Right lobe of liver (tissue), 6 donors: ENCODE data around the gene ZBTB33. TPM values are rescaled to one million over a fixed set of nuclear protein-coding genes. Genes with fewer than 3 reads are reported as not detected.

Experiments used
- ATAC-seq, 4 donors: fragments of 200-7000 bp; cut with Tn5 transposase; one replicate each; pipeline ENCODE4 v1.9.1; 2020; ENCODE audit warnings: mild to moderate bottlenecking in 4 of 4, moderate library complexity in 4 of 4
- DNase-seq, 3 donors: peaks; one replicate each; pipeline ENCODE4 v3.0.0-alpha.2; 2020
- H3K27ac ChIP-seq, 3 donors: fragments of 200-600 bp; one replicate each; pipeline ENCODE4 v1.8.0; 2022
- H3K27me3 ChIP-seq, 2 donors: fragments of 200-600 bp; one replicate each; pipeline ENCODE4 v1.8.0; 2022
- H3K36me3 ChIP-seq, 4 donors: fragments of 200-600 bp; sonication (generic) in 1 of 4; one replicate each; pipeline versions ENCODE4 v1.5.1 to v1.8.0; 2017 to 2022; ENCODE audit warnings: control low read depth in 1 of 4
- H3K4me1 ChIP-seq, 4 donors: fragments of 200-600 bp; sonication (generic) in 1 of 4; one replicate each; pipeline versions ENCODE4 v1.5.1 to v1.8.0; 2017 to 2022; ENCODE audit warnings: control low read depth in 1 of 4
- H3K4me3 ChIP-seq, 3 donors: fragments of 200-600 bp; one replicate each; pipeline ENCODE4 v1.8.0; 2022
- H3K9me3 ChIP-seq, 4 donors: fragments of 200-600 bp; sonication (generic) in 1 of 4; one replicate each; pipeline versions ENCODE4 v1.5.1 to v1.8.0; 2017 to 2022; ENCODE audit warnings: control low read depth in 1 of 4
- POLR2A ChIP-seq: fragments of 450-650 bp; IDR thresholded peaks from one replicate; pipeline ENCODE4 v1.6.1; 2017; ENCODE audit warnings: antibody characterized with exemption, mild to moderate bottlenecking
- WGBS: methylation state at CpG from one replicate; pipeline ENCODE4 v1.1.6; 2018; ENCODE audit warnings: low coverage, low lambda C conversion rate; ENCODE audit not compliant: insufficient coverage; ENCODE audit errors: missing lambda C conversion rate; 5-methylcytosine and 5-hydroxymethylcytosine counted together
- intact Hi-C, 2 donors: fragments of 100-400 bp; cut with DNase I; formaldehyde crosslinking; loops; one replicate each; pipeline versions ENCODE4 v1.11.2 to v1.14.1; 2022
- total RNA-seq, 6 experiments: library from RNA; depleted of rRNA in 2 of 6; stranded (reverse); fragments of >200 nt in 2 of 6; fragmentation: NEBNext Ultra II Directional in 3 of 6; extraction: Animal tissue kit (Norgen Biotek cat#: 25700) in 3 of 6; gene quantifications; one replicate each; pipeline versions ENCODE4 v1.1.0 to v1.2.4, GENCODE V29; 2016 to 2023
- TF ChIP-seq, protein P1 (sequence below), 4 donors: fragments of 200-600 bp in 3 of 4; fragments of 450-650 bp in 1 of 4; IDR thresholded peaks; one replicate each; pipeline versions ENCODE4 v1.5.1 to v1.8.0; 2016 to 2022; ENCODE audit warnings: antibody characterized with exemption in 4 of 4, mild to moderate bottlenecking in 2 of 4
- donor health status: DM: no; HTN: yes; CAD: no.
- donor health status: DM: no; HTN: no; CAD: no.
- donor health status: DM: no; HTN: no; CAD: no.
- donor health status: DM: no; HTN: yes; CAD: no.
- donor health status: DM: no; HTN: yes; CAD: no.

ZBTB33 gene
- total RNA-seq, 6 experiments from 2014 or later: 9.9 to 21.0 (median 15.7) TPM

DNA sequence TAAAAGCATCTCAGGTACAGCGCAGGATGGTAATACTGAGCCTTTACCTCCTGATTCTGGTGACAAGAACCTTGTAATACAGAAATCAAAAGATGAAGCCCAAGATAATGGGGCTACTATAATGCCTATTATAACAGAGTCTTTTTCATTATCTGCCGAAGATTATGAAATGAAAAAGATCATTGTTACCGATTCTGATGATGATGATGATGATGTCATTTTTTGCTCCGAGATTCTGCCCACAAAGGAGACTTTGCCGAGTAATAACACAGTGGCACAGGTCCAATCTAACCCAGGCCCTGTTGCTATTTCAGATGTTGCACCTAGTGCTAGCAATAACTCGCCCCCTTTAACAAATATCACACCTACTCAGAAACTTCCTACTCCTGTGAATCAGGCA, 3.2 kb downstream of the ZBTB33 start:
- WGBS: 77% methylated on average over 6 of the region's 6 CpGs
- intact Hi-C loops: no loop called here
- no peaks in the 10 kb centered on the region for H3K27me3 ChIP-seq
- TF ChIP-seq, protein P1, sequence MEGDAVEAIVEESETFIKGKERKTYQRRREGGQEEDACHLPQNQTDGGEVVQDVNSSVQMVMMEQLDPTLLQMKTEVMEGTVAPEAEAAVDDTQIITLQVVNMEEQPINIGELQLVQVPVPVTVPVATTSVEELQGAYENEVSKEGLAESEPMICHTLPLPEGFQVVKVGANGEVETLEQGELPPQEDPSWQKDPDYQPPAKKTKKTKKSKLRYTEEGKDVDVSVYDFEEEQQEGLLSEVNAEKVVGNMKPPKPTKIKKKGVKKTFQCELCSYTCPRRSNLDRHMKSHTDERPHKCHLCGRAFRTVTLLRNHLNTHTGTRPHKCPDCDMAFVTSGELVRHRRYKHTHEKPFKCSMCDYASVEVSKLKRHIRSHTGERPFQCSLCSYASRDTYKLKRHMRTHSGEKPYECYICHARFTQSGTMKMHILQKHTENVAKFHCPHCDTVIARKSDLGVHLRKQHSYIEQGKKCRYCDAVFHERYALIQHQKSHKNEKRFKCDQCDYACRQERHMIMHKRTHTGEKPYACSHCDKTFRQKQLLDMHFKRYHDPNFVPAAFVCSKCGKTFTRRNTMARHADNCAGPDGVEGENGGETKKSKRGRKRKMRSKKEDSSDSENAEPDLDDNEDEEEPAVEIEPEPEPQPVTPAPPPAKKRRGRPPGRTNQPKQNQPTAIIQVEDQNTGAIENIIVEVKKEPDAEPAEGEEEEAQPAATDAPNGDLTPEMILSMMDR (IDR thresholded peaks at IDR 0.05): no peak
- no peak for TF ChIP-seq POLR2A
- no peak for ATAC-seq
- no peak overlapping the region for H3K27ac ChIP-seq
- no peak for DNase-seq
- no peaks in the 10 kb centered on the region for H3K4me1 ChIP-seq
- H3K36me3 ChIP-seq: peaks cover 0 to 11% (median 0%) of the 10 kb centered on the region in 4 donors
- no peaks in the 10 kb centered on the region for H3K9me3 ChIP-seq
- H3K4me3 ChIP-seq: no peak overlapping the region

DNA sequence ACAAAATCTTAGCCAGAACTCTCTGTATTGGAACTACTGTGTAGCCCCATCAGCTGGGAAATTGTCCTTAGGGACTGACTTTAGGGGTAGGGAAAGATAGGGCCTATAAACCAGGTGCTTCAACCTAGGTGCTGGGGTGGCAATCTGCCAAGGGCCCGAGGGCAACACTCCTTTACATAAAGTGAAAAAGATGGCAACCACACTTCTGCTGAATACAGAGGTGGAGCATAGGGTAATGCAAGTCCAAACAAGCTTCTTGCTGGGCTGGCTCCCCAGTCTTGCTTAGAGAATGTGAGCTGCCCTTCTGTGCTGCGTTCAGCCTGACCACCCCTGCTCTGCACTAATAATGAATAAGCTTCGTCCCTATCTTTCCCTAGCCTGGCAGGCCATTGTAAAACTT, 9.8 kb downstream of the ZBTB33 start:
- TF ChIP-seq, protein P1 (IDR thresholded peaks at IDR 0.05): no peak
- no peak for TF ChIP-seq POLR2A
- intact Hi-C loops: no loop called here
- ATAC-seq: no peak

DNA sequence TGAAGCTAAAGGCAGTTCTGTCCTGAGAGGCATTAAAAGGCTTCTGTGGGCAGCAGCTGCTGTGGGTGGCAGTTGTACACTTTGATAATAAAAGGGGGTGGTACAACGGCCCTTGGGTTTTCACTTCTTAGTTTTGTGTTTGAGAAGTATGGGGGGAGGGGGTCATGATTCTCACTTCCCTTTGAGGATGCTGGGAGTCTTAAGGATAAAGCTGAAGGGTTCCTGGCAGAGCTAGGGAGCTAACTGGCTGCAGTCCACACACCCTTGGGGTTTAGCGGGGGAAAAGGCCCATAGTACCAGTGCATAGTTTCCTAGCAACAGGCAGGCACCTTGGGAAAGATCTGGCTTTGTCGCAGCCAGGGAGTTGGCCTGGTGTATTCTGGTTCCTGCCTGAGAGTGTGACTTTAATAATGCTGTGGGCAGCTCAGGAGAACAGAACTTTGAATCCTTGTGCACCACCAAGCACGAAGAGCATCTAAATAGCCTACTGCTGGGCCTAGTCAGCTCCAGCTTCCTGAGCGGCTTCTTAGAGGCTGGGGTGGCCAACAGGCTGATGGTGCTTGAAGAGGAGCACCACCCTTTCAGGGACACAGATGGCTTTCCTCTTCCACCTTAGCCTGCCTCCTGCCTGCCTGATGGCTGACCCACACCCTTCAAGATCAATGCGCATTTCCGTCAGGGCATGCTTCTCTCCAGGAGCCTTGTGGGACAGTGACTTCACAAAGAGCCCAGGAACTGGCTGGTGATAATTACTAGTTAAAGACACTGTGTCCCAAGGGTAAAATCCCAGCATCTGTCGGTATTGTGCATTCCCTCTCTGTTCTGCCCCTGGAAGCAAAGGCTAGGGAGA, 12.5 kb downstream of the ZBTB33 start:
- no peaks in the 10 kb centered on the region for H3K27me3 ChIP-seq
- ATAC-seq (no peak), DNase-seq (no peak)
- no peaks in the 10 kb centered on the region for H3K4me1 ChIP-seq
- H3K27ac ChIP-seq: no peak overlapping the region
- H3K9me3 ChIP-seq: no peaks in the 10 kb centered on the region
- WGBS: 46% methylated on average over 5 of the region's 8 CpGs
- TF ChIP-seq, protein P1 (IDR thresholded peaks at IDR 0.05): no peak
- no peak for TF ChIP-seq POLR2A
- no peak overlapping the region for H3K4me3 ChIP-seq
- H3K36me3 ChIP-seq: no peaks in the 10 kb centered on the region
- intact Hi-C loops: no loop called here

More for the DNA sequence above, 9.8 kb downstream of the ZBTB33 start:
- WGBS: 47% methylated on average over 3 of the region's 3 CpGs
- no peaks in the 10 kb centered on the region for H3K27me3 ChIP-seq
- H3K9me3 ChIP-seq: no peaks in the 10 kb centered on the region
- H3K27ac ChIP-seq: no peak overlapping the region
- no peak overlapping the region for H3K4me3 ChIP-seq
- no peaks in the 10 kb centered on the region for H3K4me1 ChIP-seq
- H3K36me3 ChIP-seq: no peaks in the 10 kb centered on the region
- no peak for DNase-seq

DNA sequence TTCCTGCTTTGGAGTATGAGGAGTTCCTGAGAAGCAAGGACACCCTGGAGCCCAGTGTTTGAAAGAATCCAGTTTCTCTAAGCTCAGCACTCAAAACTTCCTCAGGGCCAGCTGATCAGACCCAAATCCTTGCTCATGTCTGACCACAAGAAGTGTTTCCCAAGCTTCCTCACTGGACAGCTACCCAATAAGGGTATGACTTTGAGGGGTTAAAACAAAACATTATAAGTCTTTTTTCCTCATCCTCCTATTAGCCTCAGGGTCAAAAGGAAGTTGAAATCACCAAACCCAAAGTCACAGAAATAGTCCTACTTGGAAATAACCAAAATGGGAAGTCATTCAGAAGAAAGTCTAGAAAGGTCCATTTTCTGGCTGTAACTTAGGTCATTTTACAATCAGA, 13.7 kb downstream of the ZBTB33 start:
- TF ChIP-seq POLR2A: no peak
- TF ChIP-seq, protein P1 (IDR thresholded peaks at IDR 0.05): no peak
- H3K36me3 ChIP-seq: no peaks in the 10 kb centered on the region
- H3K4me3 ChIP-seq: no peak overlapping the region
- no peaks in the 10 kb centered on the region for H3K27me3 ChIP-seq
- no peaks in the 10 kb centered on the region for H3K9me3 ChIP-seq
- no peak overlapping the region for H3K27ac ChIP-seq
- ATAC-seq (peak in 3 of 4 donors; percentile 31 to 43 (median 39)), DNase-seq (no peak)
- H3K4me1 ChIP-seq: peaks cover 0 to 1% (median 0%) of the 10 kb centered on the region in 4 donors
- intact Hi-C loops: no loop called here
